Ovary (tissue), 9 donors: ENCODE results near the gene DPYSL4. TPM values are rescaled to one million over a fixed set of nuclear protein-coding genes. Genes with fewer than 3 reads are reported as not detected.

Experiments
- DNase-seq, 5 donors: peaks; one replicate each; pipeline ENCODE4 v3.0.0-alpha.2; 2019 to 2020
- H3K27ac ChIP-seq, 2 donors: fragments of 200-600 bp; one replicate each; pipeline versions ENCODE4 v1.5.1 to v1.8.0; 2019 to 2022
- H3K27me3 ChIP-seq: fragments of 200-600 bp; one replicate; pipeline ENCODE4 v1.8.0; 2022
- H3K36me3 ChIP-seq: fragments of 200-600 bp; sonication (generic); one replicate; pipeline ENCODE4 v1.5.1; 2019
- H3K4me1 ChIP-seq: one replicate; pipeline ENCODE4 v1.8.1; 2013; ENCODE audit warnings: mild to moderate bottlenecking, moderate library complexity; ENCODE audit not compliant: insufficient read depth
- H3K4me3 ChIP-seq: fragments of 200-600 bp; sonication (generic); one replicate; pipeline ENCODE4 v1.5.1; 2017
- H3K9me3 ChIP-seq, 2 donors: fragments of 200-600 bp in 1 of 2; sonication (generic) in 1 of 2; one replicate each; pipeline versions ENCODE4 v1.5.1 to v1.8.1; 2013 to 2019; ENCODE audit warnings: mild to moderate bottlenecking in 1 of 2, moderate library complexity in 1 of 2
- CTCF ChIP-seq, 3 donors: fragments of 450-650 bp in 2 of 3; fragments of 200-600 bp in 1 of 3; IDR thresholded peaks; one replicate each; pipeline versions ENCODE4 v1.5.1 to v1.8.0; 2016 to 2022; ENCODE audit warnings: antibody characterized with exemption in 3 of 3, mild to moderate bottlenecking in 1 of 3
- EP300 ChIP-seq: sonication (generic); formaldehyde crosslinking; IDR thresholded peaks from one replicate; pipeline ENCODE4 v1.6.1; 2017; ENCODE audit warnings: antibody characterized with exemption
- POLR2A ChIP-seq: fragments of 450-650 bp; IDR thresholded peaks from one replicate; pipeline ENCODE4 v1.6.1; 2017; ENCODE audit warnings: antibody characterized with exemption, mild to moderate bottlenecking, moderate library complexity
- WGBS, 3 donors: extraction: QIAGEN DNeasy Blood & Tissue Kit in 1 of 3; methylation state at CpG; one replicate each; pipeline versions ENCODE4 v1.1.5 to v1.1.7; 2013 to 2017; 5-methylcytosine and 5-hydroxymethylcytosine counted together
- intact Hi-C, 4 donors: fragments of 100-400 bp; cut with DNase I; formaldehyde crosslinking; loops; one replicate each; pipeline versions ENCODE4 v1.11.0 to v1.15.1; 2022 to 2023
- polyA plus RNA-seq, 2 donors: library from polyadenylated mRNA; stranded (reverse); fragments of 200-250 nt in 1 of 2; fragments of 350-450 nt in 1 of 2; fragmentation: Illumina TruSeq in 1 of 2; extraction: RNeasy Lipid Tissue Mini Kit (QIAGEN cat#74804) in 1 of 2; gene quantifications; one replicate each; pipeline ENCODE4 v1.2.3, GENCODE V29; 2013 to 2014
- total RNA-seq, 7 donors: library from RNA; depleted of rRNA in 2 of 7; stranded (reverse); fragments of >200 nt in 2 of 7; fragmentation: NEBNext Ultra II Directional in 3 of 7; extraction: Animal tissue kit (Norgen Biotek cat#: 25700) in 3 of 7; gene quantifications; one replicate each; pipeline versions ENCODE4 v1.1.0 to v1.2.4, GENCODE V29; 2016 to 2023
- donor health status: DM: no; HTN: no; CAD: no; lungs with moderate emphysema.
- donor health status: DM: no; HTN: no; CAD: no.
- donor health status: Bipolar disorder and iron deficiency.
- donor health status: DM: yes; HTN: yes; CAD: no.
- donor health status: DM: no; HTN: no; CAD: no.
- donor health status: DM: yes; HTN: yes; CAD: no.

Gene DPYSL4
- total and polyA plus RNA-seq, 9 donors, result 0.27 to 7.0 (median 1.7) TPM

- no peaks in the 10 kb centered on the region for H3K27me3 ChIP-seq
- DNase-seq, result peak in 1 of 5 donors; percentile 23
Observed at GRCh38 chr10:132181691-132182425, 4.9 kb upstream of the DPYSL4 start.

GRCh38 chr10:132182591-132182990, 4.2 kb upstream of the DPYSL4 start:
- intact Hi-C loops, result no loop called here
- TF ChIP-seq POLR2A, result no peak
- no peak for TF ChIP-seq EP300
- TF ChIP-seq CTCF (IDR thresholded peaks at IDR 0.05), result no peak
- 86 to 89% (median 87%) methylated on average over 7 of the region's 7 CpGs for WGBS, 3 donors
- H3K36me3 ChIP-seq, result no peaks in the 10 kb centered on the region
- no peak overlapping the region for H3K27ac ChIP-seq
- H3K9me3 ChIP-seq, result no peaks in the 10 kb centered on the region
- no peaks in the 10 kb centered on the region for H3K27me3 ChIP-seq
- H3K4me1 ChIP-seq, result peaks cover 2% of the 10 kb centered on the region
- peak in 1 of 5 donors; percentile 12 for DNase-seq
- H3K4me3 ChIP-seq, result no peak overlapping the region

More at GRCh38 chr10:132181691-132182425, 4.9 kb upstream of the DPYSL4 start:
- TF ChIP-seq CTCF (IDR thresholded peaks at IDR 0.05), result no peak
- no peak for TF ChIP-seq POLR2A
- TF ChIP-seq EP300, result no peak
- Histone ChIP-seq H3K27ac (no peak overlapping the region), H3K36me3 (no peaks in the 10 kb centered on the region), H3K4me3 (no peak overlapping the region), H3K4me1 (no peaks in the 10 kb centered on the region), H3K9me3 (no peaks in the 10 kb centered on the region)
- 75 to 79% (median 78%) methylated on average over 25 of the region's 25 CpGs for WGBS, 3 donors
- intact Hi-C loops, result no loop called here

GRCh38 chr10:132183046-132183445, 3.7 kb upstream of the DPYSL4 start:
- peak in 1 of 5 donors; percentile 39 for DNase-seq
- H3K27me3 ChIP-seq, result peaks cover 4% of the 10 kb centered on the region
- H3K4me1 ChIP-seq, result peaks cover 6% of the 10 kb centered on the region
- 57 to 64% (median 58%) methylated on average over 8 of the region's 8 CpGs for WGBS, 3 donors
- no peak overlapping the region for H3K4me3 ChIP-seq
- intact Hi-C loops, result no loop called here
- no peaks in the 10 kb centered on the region for H3K36me3 ChIP-seq
- no peaks in the 10 kb centered on the region for H3K9me3 ChIP-seq
- no peak overlapping the region for H3K27ac ChIP-seq
- TF ChIP-seq POLR2A (no peak), EP300 (no peak), CTCF (IDR thresholded peaks at IDR 0.05) (no peak)

- Histone ChIP-seq H3K27ac (no peak overlapping the region), H3K4me1 (peaks cover 6% of the 10 kb centered on the region), H3K4me3 (no peak overlapping the region), H3K9me3 (no peaks in the 10 kb centered on the region), H3K27me3 (peaks cover 5% of the 10 kb centered on the region), H3K36me3 (no peaks in the 10 kb centered on the region)
- 41 to 47% (median 46%) methylated on average over 32 to 35 of the region's 35 CpGs for WGBS, 3 donors
- intact Hi-C loops, result no loop called here
- no peak for TF ChIP-seq EP300
- no peak for TF ChIP-seq POLR2A
- TF ChIP-seq CTCF (IDR thresholded peaks at IDR 0.05), result no peak
- DNase-seq, result no peak
Observed at GRCh38 chr10:132184816-132185593, 1.7 kb upstream of the DPYSL4 start.
